ENCODE data around the gene DNAH1.

Gene DNAH1

DNA sequence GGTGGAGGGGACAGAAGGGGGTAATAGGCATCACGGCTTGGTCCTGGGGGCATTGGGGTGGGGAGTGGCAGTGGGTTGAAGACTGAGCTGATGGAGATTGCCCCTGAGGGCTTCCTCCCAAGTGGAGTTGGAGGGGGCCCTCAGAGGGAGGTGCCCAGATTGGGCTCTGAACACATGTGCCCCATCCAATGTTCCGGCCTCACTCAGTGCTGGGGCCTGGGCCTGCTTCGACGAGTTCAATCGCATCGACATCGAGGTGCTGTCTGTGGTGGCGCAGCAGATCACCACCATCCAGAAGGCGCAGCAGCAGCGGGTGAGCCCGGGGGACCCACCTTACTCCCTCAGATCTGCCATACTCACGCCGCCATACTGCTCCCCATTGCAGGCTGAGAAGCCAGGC is 45.3 kb downstream of the DNAH1 start:
- DNase-seq: no peak

DNA sequence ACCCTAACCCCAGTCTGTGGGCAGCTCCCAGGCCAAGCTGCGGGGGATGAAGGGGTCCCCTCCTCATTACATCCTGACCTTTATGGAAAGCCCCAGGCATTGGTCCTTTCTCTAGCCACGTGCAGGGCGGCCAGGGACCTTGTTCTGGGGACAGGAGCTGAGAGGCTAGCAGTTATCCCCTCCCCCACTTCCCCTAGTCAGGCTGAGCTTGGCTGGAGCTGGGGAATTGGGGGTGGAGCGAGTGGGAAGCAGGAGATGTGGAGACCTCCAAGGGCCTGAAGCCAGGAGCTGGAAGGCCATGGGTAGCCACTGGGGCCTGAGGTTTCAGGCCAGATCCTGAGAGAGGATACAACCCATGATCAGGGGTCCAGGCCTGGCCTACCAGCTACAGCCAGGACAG is 45.8 kb downstream of the DNAH1 start:
- DNase-seq: no peak

DNA sequence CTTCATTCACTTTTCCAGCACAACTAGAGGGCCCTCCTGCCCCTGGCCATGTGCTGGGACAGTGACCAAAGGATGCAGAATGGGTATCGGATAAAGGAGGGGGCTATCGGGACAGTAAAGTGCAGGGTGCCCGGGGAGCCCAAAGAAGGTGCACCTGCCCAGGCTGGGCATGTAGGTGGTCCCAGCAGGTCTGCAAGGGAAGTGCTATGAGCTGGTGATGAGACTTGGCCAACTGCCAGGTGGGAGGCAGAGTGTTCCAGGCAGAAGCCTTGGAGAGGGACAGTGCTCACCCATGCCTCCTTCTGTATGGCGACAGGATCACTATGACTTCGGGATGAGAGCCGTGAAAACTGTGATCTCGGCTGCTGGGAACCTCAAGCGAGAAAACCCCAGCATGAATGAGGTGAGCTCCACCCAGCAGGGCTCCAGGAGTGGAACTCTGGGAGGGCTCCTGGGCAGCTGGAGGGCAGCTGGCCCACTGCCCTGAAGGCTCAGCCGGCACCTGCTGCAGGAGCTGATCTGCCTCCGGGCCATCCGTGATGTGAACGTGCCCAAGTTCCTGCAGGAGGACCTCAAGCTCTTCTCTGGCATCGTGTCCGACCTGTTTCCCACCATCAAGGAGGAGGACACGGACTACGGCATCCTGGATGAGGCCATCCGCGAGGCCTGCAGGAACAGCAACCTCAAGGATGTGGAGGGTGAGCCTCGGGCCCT is 48.4 kb downstream of the DNAH1 start:
- DNase-seq: no peak

DNA sequence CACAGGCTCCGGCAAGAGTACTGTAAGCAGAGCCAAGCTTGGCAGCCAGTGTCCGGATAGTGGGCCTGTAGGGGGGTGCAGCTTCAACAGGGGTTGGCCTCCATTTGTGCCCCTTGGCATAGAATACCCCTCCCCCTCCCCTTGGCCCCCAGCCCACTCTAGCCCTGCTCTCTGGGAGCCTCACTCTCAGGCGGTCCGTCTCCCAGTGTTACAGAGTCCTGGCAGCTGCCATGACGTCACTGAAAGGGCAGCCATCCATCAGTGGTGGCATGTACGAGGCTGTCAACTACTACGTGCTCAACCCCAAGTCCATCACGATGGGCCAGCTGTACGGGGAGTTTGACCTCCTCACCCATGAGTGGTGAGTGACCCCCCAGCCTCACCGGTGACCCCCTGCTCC is 50.4 kb downstream of the DNAH1 start:
- DNase-seq: no peak

DNA sequence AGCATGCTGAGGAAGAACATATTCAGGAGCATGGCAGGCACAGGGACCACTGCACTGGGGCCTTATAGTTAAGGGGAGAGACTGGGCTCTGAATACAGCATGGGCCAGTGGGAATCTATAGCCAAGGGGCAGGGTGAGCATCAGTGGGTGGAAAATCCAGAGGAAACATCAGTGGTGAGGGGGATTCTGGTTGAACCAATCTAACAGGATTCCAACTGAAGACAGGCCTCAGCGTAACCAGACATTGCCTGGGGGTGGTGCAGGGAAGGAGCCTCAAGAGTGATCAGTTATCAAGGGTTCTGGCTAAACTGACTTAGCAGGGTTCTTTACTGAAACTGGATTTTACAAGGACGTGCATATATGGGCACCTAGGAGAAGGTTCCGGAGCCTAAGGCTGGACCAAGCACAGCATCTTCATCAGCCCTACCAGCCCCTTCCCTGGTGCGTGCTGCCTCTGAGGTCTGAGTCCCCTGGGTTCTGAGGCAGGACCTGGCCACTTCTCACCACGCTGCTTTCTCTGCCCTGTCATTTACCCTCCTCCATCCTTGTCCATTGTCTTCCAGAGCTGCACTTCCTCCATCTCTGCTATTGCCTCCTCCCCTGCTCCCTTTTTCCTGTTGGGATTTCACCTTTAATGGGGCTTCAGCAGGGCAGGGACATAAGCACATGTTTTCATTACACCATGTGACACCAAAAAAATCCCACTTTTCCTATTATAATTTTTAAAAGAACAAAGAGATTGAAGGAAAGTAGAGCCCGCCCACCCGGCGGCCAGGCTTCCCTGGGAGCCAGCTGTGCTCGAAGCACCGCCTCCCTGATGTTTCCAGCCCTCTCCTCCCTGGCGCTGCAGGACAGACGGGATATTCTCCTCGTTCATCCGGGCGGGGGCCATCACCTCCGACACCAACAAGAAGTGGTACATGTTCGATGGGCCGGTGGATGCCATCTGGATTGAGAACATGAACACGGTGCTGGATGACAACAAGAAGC is 52.1 kb downstream of the DNAH1 start:
- no peak for DNase-seq

DNA sequence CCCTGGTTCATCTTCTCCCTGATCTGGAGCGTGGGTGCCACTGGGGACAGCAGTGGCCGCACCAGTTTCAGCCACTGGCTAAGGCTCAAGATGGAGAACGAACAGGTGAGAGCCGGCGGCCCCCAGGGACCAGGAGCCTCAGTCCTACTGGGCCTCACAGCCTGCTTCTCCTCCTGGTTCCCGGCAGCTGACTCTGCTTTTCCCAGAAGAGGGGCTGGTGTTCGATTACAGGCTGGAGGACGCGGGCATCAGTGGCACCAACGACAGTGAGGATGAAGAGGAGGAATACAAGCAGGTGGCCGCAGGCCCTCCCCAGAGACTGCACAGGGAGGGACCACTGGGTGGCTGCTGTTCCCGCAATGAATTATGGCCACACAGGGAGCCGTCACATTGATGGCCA is 54.4 kb downstream of the DNAH1 start:
- DNase-seq: no peak

DNA sequence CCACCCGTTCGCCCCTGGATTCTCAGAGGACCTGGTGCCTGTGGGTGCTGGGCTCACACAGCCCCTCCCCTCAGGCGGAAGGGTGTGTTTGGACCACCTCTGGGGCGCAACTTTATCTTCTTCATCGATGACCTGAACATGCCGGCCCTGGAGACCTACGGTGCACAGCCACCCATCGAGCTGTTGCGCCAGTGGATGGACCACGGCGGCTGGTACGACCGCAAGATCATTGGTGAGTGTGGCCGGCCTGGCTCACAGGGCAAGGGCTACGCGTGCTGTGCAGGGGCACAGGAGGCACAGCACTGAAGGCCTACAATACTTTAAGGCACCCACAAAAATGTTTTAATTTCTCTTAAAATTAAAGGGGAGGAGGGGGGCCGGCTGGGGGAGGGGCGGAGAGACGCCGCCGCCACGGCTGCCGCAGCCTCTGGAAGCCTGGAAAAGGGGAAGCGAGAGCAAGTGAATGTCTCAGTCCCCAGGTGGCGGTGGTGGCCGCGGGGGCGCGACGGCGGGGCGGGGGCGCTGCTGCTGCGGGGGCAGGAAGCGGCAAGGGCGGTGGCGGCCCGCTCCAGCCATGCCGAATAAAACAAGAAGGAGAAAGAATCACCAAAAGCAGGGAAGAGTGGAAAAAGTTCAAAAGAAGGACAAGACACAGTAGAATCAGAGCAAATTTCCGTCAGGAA is 56.8 kb downstream of the DNAH1 start:
- peak; percentile 74 for DNase-seq

DNA sequence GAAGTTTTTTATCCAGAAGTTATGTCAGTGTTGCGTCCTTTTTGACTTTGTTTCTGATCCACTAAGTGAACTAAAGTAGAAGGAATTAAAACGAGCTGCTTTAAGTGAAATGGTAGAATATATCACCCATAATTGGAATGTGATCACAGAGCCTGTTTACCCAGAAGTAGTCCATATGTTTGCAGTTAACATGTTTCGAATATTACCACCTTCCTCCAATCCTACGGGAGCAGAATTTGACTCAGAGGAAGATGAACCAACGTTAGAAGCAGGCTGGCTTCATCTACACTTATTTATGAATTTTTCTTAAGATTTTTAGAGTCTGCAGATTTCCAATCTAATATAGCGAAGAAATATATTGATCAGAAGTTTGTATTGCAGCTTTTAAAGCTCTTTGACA is 57.6 kb downstream of the DNAH1 start:
- DNase-seq: no peak

DNA sequence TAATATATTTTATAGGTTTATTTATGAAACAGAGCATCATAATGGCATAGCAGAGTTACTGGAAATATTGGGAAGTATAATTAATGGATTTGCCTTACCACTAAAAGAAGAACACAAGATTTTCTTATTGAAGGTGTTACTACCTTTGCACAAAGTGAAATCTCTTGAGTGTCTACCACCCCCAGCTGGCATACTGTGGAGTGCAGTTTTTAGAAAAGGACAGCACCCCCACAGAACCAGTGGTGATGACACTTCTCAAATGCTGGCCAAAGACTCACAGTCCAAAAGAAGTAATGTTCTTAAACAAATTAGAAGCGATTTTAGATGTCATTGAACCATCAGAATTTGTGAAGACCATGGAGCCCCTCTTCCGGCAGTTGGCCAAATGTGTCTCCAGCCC is 58.1 kb downstream of the DNAH1 start:
- peak; percentile 6 for DNase-seq

DNA sequence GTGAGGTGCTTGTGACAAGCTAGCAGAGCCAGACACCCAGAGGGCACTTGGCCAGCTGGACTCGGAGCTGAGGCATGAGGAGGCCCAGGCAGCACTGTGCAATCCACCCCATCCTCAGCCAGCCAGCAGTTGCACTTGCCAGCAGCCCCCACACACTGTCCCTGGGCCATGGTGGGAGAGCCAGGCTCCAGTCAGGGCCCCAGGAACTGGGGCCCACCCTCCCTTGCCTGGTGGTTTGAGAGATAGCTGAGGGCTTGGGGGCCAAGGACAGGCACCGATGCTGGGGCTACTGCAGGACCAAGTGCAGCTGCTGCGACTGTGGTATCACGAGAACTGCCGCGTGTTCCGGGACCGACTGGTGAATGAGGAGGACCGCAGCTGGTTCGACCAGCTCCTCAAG is 63.5 kb downstream of the DNAH1 start:
- no peak for DNase-seq

DNA sequence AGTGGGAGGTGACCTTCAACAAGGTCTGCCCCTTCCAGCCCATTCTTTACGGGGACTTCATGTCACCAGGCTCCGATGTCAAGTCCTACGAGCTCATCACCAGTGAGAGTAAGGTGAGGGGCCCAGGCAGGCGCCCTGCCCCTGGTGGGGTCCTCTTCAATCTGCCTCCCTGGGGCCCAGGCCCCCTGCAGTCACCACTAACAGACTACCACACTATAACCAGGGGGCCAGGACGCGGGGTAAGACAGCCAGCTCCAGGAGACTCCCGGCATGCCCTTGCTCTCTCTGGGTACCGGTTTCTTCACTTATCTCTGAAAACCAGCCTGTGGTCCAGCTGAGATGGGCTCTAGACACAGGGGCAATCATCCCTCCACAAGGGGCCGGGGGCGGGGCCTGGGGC is 63.9 kb downstream of the DNAH1 start:
- no peak for DNase-seq

DNA sequence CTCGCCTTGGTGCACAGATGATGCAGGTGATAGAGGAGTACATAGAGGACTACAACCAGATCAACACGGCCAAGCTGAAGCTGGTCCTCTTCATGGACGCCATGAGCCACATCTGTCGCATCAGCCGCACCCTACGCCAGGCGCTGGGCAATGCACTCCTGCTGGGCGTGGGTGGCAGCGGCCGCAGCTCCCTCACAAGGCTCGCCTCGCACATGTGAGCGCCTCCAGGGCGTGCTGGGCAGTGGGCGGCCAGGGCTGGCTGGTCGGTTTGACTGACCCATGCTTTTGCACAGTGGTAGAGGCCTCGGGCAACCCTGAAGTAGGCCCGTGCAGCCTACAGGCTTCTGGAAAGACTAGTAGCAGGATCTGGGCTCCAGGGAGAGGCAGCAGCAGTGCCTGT is 65.5 kb downstream of the DNAH1 start:
- no peak for DNase-seq

DNA sequence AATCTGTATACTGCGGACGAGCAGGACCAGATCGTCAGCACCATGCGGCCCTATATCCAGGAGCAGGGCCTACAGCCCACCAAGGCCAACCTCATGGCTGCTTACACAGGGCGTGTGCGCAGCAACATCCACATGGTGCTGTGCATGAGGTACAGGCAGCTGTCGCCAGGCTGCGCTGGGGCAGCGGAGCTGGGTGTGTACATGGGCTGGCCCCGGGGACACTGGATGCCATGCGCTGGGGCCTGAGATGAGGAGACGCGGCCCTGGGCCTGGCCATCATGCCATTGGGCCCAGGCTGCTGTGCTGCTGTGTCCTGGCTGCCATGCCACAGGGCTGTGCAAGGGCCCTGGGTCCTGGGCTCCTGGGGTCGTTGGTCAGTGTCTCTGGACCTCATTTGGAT is 67.3 kb downstream of the DNAH1 start:
- DNase-seq: no peak

DNA sequence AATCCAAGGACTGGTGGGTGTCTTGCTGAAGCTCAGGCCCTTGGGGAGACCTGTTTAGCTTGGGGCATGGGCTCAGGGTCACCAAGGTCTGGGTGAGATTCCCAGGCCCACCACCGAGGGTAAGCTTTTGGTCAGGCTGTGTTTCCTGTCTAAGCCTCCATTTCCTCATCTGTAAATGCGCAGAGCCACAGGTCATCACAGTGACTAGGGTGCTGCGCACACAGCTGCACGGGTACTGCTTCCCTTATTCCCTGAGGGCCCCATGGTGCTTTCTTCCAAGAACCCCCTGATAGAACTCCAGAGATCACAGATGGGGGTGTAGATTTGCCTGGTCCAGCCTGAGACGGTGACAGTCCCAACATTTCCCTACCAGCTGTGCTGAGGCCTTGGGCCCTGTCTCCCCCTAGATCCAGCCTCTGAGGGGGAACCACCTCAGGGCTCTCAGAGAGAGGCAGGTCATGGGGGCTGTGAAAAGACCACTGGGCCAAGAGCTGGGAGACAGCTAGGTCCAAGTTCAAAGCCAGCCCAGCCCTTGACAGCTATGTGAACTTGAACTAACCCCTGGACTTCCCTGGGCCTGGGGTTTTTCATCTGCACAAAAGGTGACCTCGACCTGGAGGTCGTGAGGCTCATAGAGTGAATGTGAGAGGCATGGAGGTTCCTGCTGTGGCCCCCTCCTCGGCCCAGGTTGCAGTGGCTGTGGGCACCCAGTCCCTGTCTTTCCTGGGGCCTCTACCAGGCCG is 68.1 kb downstream of the DNAH1 start:
- DNase-seq: peak; percentile 76

DNA sequence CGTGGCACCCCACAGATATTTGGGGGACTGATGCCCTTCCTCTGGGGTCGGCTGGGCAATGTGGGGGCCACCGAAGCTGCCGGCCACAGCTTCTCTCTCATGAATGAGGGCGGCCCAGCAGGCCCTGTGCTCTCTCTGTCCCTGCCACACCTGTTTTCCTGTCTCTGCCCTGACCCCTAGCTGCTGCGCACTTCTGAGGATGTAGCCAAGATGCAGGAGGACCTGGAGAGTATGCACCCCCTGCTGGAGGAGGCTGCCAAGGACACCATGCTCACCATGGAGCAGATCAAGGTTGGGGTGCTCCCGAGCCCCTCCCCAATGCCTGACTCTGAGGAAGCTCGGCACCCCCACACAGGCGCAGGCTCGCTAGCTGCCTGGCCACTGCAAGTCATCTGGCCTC is 69.0 kb downstream of the DNAH1 start:
- DNase-seq: peak; percentile 49

DNA sequence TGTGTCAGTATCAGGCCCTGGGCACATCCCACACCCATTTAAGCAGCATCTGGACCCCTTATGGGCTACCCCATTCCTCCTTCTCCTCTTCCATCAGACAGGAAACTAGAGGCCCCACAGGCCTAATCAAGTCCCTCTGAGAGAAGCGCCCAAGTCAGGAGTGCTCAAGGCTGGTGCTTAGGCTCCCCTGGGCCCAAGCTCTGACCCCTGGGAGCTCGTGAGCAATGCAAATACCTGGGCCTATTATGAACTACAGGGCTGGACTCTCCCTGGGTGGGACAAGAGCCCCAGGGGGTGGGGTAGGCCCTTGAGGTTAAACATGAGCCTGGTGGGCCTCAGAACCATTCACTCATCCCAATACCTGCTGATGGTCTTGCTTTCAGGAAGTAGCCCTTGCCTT is 71.4 kb downstream of the DNAH1 start:
- DNase-seq: no peak

DNA sequence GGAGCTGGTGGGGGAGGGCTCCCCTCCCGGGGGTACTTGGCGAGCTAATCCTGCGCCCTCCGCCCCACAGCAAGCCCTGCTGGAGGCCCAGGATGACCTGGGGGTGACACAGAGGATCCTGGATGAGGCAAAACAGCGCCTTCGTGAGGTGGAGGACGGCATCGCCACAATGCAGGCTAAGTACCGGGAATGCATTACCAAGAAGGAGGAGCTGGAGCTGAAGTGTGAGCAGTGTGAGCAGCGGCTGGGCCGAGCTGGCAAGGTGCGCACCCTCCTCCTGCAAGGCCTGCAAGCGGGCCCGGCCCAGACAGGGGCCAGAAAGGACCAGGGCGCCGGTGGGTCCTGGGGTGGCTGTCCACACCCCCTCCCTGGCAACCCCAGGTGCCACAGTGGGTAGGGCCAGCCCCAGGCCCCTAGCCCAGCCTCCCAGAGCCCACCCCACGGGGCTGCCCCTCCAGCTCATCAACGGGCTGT is 72.3 kb downstream of the DNAH1 start:
- no peak for DNase-seq

DNA sequence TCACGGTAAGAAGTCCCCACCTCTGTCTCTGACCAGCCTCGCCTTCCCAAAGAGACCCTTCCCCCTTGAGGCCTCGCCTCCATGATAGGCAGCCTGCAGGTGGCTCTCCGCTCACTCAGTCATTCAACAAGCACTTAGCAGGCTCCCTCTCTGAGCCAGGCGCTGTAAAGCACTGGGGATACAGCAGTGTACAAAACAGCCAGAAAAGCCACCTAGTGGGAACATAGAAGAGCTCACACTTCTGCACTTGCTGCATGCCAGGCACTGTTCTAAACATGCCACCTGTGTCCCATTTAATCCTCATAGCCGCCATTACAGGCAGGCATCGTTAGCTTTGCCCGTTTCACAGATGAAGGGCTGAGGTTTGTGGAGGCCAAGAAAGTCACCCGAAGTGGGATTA is 72.8 kb downstream of the DNAH1 start:
- peak; percentile 28 for DNase-seq

DNA sequence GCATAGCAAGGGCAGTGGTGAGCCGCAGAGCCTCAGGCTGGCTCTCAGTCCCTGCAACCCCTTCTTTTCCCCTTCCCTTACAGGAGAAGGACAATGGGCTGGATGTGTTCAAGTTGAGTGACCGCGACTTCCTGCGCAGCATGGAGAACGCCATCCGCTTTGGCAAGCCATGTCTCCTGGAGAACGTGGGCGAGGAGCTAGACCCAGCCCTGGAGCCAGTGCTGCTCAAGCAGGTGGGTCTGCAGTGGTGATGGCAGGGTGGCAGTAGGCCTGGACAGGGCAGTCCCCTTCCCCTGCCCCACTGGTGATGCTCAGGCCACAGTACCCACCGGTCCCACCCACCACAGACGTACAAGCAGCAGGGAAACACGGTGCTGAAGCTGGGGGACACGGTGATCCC is 75.0 kb downstream of the DNAH1 start:
- no peak for DNase-seq

DNA sequence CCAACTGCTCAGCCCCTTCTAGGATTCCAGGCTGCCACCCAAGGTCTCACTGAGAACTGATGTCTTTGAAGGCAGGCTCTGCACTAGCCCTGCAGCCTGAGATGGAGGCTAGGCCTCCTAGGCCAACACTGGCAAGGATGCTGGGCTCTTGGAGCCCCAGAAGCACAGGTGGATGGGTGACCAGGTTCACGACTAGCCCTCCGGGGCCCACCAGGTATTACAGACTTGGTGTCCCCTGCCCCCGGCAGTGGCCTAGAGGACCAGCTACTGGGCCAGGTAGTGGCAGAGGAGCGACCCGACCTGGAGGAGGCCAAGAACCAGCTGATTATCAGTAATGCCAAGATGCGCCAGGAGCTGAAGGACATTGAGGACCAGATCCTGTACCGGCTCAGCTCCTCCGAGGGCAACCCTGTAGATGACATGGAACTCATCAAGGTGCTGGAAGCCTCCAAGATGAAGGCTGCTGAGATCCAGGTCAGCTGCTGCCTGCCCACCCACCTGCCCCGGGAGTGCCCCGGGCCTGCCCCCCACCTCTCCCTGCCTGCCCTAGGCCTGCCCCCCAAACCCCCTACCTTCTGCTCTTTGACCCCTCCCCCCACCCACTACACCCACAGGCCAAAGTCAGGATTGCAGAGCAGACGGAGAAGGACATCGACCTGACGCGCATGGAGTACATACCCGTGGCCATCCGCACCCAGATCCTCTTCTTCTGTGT is 76.3 kb downstream of the DNAH1 start:
- no peak for DNase-seq

DNA sequence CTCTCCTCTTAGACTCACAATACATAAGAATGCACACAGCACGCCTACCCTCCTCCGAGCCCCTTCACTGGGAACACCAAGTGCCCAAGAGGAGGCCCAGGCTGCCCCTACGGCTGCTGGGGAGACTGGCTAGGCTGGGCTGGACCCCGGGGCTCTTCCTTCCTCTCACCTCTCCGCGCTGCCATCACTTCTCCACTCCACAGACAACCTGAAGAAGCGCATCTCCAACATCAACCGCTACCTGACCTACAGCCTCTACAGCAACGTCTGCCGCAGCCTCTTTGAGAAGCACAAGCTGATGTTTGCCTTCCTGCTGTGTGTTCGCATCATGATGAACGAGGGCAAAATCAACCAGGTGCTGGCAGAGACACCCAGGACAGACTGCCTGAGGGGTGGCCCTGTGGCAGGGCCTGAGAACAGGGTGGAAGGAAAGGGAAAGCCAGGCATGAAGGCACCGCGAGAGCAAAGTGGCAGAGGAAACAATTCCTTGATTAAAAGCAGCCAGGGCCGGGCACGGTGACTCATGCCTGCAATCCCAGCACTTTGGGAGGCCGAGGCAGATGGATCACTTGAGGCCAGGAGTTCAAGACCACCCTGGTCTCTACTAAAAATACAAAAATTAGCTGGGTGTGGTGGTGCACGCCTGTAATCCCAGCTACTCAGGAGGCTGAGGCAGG is 77.2 kb downstream of the DNAH1 start:
- no peak for DNase-seq

Data from MV-4-11 (cell line).